GM19023 (cell line): ENCODE measurements around the gene ADAMTS17.

ENCODE experiments used
- ATAC-seq: cut with Tn5 transposase; IDR thresholded peaks from one replicate; pipeline ENCODE4 v1.9.1; 2021; ENCODE audit warnings: mild to moderate bottlenecking, moderate library complexity; ENCODE audit not compliant: unreplicated experiment

Gene ADAMTS17

GRCh38 chr15:100005013-100005412 is 336.8 kb downstream of the ADAMTS17 start:
- no peak for ATAC-seq

DNA sequence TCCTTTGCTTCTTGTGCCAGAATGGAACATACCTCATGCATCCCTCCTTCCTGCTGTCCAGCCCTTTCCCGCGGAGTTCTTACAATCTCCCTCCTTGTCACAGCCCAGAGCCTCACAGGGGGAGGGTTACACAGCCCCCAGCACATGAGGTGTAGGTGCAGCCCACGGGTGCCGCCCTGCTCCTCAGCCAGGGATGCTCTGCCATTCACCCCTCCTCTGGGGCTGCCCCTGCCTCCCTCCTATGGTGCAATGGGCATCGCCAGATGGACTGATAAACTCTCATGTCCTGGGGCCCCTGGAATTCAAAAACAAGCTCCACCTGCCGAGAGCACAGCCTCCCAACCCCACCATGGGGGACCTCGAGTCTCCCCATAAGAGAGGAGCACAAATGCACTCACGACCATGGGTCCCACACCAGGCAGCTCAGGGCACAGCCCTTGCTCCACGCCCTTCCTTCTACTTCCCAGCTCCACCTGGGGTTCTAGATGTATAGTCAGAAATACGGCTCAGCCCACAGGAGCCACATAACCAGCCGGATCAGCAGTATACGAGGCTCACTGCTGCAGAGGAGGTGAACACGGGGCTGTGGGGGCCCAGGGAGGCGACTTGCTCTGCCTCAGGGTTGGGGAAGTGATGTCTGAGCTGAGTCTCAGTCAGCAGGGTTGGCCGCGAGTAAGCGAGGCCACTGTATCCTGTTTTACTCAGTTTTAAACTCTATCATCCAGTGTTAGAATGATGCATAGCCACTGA is 338.8 kb downstream of the ADAMTS17 start:
- ATAC-seq: no peak

DNA sequence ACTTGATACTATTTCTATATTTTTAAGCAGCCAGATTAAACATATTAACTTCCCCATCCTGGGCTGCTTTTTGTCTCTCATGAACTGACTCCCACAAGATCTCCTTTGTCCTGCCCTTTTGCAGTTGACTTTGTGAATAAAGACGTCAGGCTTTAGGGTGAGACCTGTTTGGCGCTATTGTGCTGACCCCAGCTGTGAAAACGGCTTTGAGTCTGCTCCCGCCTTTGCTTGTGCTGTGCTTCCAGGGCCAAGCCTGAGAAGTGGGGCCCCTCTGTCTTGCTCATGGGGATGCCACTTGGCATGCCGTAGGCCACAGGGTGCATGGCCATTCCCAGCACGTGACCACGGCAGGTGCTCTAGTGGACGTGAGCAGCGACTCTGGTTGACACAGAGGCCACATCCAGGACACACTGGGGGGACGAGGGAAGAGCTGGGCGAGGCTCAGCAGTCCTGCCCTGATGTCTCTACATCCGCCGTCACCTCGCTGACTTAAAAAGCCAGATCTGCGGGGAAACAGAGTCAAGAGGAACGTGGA is 339.6 kb downstream of the ADAMTS17 start:
- ATAC-seq: no peak

- no peak for ATAC-seq
Measured at GRCh38 chr15:100001405-100001804, 340.4 kb downstream of the ADAMTS17 start.

- no peak for ATAC-seq
Measured at GRCh38 chr15:99999282-100000070, 342.3 kb downstream of the ADAMTS17 start.

DNA sequence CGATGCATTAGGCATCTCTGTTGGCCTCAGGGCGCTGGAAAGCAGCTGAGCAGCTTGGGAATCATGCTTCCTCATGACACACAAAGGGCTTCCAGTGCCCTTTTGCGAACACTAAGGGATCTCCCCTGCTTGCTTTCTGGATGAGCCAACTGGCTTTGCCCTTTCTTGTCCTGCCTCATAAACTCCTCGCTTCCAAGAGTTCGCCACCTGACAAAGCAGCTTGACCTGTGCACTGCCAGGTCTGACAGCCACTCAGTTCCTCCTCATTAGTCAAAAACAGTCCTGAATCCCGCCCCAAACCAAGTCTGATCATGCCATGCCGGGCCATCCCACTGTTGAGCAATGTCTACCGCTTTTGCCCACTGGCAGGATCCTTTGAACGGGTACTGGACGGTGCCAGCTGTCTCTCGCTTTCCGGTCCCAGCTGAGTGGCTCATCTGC is 343.1 kb downstream of the ADAMTS17 start:
- ATAC-seq: no peak

GRCh38 chr15:99997112-99997651 is 344.6 kb downstream of the ADAMTS17 start:
- ATAC-seq: no peak

GRCh38 chr15:99996660-99997059 is 345.1 kb downstream of the ADAMTS17 start:
- ATAC-seq: no peak

GRCh38 chr15:99995543-99995942 is 346.2 kb downstream of the ADAMTS17 start:
- no peak for ATAC-seq

DNA sequence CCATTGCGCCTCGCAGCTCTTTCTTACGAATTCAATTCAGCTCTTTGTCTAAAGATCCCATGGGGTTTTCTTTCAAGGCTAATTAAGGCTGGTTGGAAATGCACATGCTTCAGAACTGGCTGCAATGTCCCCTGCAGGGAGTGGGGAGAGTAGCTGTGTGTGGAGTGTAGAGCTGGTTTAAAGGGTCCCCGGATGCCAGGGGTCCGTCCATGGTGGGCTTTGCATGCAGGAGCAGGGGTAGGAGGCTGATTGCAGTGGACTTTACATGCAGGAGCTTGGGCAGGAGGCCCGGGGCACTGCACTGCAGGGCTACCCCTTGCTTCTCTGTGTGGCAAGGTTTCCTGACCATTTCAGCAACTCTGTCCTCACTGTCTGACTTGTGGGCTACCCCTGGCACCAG is 346.9 kb downstream of the ADAMTS17 start:
- ATAC-seq: no peak

- ATAC-seq: no peak
Measured at GRCh38 chr15:99993681-99994131, 348.1 kb downstream of the ADAMTS17 start.

GRCh38 chr15:99993262-99993661 is 348.5 kb downstream of the ADAMTS17 start:
- no peak for ATAC-seq

DNA sequence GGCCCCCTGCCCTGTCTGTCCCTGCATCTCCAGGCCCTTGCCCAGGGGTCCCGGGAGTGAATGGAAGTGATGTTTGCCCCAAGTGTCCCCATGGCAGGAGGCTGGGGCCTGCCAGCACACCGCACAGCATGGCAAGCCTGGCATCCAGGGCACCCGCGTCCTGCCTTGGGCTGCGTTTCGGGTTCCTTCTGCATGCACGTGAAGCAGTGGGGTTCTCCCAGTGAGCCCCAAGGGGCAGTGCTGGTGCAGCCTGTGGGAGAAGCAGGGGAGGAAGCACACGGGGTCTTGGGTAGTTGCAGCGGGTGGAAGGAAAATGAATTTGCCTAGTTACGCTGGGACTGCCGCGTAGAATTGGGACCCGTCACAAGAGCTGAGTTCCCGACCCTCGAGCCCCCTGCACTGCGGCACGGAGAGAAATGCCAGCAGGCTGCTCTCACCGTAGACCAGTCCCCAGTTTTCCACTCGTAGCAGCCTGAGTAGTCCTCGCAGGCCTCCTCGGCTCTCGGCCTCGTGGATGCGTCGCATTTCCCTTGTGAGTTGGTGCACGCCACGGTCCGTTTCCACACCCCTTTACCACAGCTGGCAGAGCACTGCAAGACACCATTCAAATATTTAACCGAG is 349.1 kb downstream of the ADAMTS17 start:
- ATAC-seq: no peak

DNA sequence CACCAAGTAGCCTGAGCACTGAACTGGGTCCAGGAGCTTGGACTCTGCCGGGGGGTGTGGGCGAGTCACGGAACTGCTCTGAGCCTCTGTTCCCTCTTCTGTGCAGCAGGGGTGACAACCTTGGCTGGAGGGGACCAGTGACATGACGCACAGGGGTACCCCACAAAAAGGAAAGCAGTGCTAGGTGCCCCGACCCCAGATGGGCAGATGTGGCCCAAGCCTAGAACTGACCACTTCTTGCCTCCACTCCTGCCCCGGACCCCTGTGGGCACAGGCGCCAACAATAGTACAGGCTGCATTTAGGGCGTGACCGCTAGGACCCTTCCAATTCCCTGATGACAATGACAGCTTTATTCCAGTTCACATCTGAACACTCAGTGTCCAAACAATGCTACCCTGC is 352.7 kb downstream of the ADAMTS17 start:
- no peak for ATAC-seq

DNA sequence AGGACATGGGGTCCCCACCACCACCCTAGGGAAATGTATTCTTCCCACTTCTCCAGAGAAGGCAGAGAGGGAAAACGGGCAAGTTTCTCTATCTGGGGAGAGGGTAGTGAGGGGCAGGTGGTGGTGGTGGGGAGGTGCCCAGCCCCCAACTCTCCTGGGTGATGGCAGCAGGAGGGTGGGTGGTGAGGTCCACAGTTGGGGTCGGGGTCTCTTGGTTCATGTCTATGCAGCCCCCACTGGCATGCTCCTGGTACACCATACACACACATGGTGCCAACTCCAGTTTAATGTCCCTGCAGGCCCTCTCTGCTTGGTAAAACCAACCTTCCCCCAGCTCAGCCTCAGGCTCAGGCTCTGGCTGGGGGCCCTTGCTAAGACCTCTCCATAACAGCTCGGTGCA is 354.1 kb downstream of the ADAMTS17 start:
- ATAC-seq: no peak

GRCh38 chr15:99987119-99987506 is 354.7 kb downstream of the ADAMTS17 start:
- ATAC-seq: no peak

- ATAC-seq: no peak
Measured at GRCh38 chr15:99986297-99987118, 355.3 kb downstream of the ADAMTS17 start.

GRCh38 chr15:99985878-99986277 is 355.9 kb downstream of the ADAMTS17 start:
- no peak for ATAC-seq

- ATAC-seq: no peak
Measured at GRCh38 chr15:99984491-99985243, 357.1 kb downstream of the ADAMTS17 start.

GRCh38 chr15:99983886-99984286 is 357.9 kb downstream of the ADAMTS17 start:
- ATAC-seq: no peak
